HG03442 (cell line): ENCODE data around the gene TRPM8.
"Not testable (repeated sequence)": the region's sequence is repeated elsewhere in the genome, so short reads cannot be mapped to it uniquely, and the experiment has no call there.

Experiments used
- ATAC-seq: cut with Tn5 transposase; IDR thresholded peaks from one replicate; pipeline ENCODE4 v1.9.1; 2021; ENCODE audit warnings: mild to moderate bottlenecking, moderate library complexity; ENCODE audit not compliant: unreplicated experiment

The TRPM8 gene

DNA sequence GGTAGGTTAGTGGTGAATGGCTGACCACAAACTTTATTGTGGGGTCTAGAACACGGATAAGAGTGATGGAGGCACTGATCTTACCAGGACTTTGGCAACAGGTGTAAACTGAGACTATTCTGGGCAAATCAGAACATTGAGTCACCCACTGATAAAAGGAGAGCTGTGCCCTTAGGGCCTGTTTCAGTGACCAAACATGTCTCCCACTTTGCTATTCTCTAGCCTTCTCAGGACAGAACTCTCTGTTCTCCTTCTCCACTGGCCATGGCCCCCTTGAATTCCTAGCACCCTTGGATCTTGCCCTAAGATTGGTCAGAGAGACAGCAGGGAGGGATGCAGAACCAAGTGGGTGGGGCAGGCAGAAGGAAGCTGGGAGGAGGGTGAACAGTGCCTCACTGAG, 18.3 kb downstream of the TRPM8 start:
- ATAC-seq = no peak

DNA sequence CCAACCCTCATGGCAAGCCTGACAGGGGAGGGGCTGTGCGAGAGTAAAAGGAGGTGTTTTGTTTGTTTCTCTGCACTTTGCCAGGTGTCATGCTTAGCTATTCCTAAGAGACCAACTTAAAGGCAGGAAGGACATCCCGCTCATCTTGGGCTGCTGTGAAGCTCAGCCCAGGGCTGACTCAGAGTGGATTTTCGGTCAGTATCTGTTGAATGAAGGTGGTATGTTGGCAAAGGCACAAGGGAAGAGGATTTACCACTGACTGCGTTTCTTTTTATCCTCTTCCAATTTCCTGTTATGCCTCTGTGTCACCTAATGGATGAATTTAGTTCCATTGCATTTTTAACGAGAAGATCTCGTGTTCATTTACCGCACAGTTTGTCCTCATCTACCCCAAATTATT, 18.9 kb downstream of the TRPM8 start:
- no peak for ATAC-seq

DNA sequence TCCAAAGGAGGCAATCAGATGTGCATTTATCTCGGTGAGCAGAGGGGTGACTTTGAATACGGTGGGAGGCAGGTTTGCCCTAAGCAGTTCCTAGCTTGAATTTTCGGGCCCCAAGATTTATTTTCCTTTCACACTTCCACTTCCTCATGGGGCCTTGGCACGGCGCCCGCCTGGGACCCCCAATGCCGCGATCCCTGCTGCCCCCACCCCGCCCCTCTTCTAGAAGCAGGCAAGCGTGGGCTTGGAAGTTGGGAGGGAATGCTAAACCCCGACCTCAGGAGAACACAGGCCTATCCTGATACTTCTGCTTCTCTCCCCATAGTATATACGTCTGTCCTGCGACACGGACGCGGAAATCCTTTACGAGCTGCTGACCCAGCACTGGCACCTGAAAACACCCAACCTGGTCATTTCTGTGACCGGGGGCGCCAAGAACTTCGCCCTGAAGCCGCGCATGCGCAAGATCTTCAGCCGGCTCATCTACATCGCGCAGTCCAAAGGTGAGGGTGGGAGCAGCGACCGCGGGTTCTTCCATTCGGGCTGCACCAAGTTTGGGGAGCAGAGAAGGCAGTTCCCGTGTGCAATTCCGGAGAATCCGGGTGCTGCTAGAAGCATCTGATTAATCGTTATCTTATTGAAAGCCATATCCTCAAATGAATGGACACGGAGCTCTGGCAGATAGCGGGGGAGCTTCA, 21.6 kb downstream of the TRPM8 start:
- ATAC-seq = no peak

DNA sequence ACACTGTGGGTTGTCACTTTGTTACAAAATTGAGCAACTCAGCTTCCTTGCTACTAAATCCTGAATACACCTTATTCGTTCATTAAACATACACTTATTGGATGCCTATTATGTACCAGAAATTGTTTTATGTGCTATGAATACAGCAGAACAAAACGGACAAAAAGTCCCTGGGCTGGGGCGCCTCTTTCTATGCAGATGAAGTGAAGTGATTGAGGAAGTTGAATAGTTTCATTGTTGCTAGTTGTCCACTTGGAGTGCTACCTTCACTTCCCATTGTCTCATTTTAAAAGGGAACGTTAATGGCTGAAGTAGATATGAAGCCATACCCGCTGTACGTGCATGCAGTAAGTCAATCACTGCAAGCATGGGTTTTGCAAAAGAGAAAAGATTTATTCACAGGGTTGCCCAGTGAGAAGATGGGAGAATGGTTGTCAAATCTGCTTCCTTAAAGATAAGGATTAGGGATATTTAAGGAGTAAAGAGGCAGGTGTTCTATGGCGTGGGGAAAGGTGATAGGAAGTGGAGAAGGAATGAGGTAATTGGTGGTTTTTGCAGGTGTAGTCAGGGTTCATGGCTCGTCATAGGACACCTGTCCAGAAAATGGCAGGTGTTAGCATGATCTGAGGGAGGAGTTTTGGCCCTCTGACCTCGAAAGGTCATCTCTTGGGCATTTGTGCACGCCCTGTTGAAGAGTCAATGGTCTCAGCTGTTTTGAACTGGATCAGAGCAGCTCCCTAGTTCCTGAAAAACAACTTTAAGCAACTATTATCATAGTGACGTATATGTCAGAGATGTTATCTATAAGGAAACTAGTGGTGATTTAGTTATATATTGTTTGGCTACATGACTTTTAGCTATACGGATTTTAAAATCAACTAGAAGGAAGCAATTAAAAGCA, 23.5 kb downstream of the TRPM8 start:
- ATAC-seq = no peak

DNA sequence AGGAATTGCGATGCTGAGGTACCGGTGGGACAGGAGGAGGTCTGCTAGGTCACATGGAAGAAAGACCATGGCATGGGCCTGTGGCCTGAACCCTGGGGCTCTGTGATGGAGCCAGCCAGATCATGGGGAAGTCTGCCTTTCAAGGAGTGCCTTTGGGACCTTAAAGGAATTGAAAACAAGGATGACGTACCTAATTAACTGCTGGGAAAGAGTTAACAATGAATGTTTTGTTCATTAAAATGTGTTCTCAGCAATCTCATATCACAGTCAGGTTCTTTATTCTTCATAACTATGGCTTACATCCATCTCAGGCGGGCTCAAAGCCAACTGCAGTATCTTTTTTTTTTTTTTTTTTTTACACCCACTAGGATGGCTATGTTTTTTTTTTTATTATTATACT, 25.6 kb downstream of the TRPM8 start:
- ATAC-seq = no peak

DNA sequence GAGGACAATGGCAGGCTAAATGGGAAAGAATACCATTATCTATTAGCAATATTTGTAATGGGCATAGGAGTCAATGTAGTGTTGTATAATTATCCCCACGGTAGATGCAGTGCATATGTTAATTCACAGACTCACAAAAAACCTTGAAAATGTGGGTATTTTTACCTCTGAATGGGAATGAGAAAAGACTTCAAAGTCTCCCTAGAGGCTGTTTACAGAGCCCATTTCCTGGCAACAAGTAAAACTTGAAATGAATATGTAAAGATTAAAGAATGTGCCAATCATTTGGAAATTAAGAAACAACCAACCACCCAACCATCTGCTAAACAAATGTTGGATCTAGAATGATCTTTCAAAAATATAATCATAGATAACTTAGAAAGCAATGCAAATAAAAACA, 27.1 kb downstream of the TRPM8 start:
- no peak for ATAC-seq

DNA sequence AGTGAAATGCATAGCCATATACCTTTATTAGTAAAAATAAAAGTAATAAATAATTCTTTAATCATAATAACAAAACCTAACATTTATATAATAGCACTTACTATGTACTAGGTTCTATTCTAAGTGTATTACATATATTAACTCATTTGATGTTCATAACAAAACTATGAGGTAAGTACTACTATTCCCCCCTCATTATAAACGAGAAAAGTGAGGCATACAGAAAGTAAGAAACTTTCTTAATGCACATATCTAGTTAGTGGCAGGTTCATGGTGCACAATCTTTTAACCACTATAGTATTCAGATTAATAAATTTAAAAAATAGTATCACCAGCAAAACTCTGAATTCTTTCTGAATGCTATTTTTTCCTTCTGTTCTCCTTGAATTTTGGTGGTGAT, 27.5 kb downstream of the TRPM8 start:
- ATAC-seq = no peak

DNA sequence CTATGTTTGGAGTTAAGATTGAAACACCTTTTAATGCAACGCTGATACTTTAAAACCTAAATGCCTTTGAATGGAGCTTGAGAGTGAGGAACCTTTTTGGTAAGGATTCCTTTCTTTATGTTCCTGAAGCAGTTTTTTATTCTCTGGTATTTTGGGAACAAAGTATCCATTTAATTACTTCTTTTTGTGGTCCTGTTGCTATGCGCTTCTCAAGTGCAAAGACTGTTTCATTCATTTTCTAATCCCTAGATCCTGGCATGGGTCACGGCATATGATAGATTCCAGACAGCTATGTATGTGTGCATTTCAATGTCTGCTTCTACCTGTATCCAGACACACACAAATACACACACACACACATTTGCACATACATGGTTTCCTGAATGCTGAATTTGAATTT, 28.0 kb downstream of the TRPM8 start:
- ATAC-seq = no peak

DNA sequence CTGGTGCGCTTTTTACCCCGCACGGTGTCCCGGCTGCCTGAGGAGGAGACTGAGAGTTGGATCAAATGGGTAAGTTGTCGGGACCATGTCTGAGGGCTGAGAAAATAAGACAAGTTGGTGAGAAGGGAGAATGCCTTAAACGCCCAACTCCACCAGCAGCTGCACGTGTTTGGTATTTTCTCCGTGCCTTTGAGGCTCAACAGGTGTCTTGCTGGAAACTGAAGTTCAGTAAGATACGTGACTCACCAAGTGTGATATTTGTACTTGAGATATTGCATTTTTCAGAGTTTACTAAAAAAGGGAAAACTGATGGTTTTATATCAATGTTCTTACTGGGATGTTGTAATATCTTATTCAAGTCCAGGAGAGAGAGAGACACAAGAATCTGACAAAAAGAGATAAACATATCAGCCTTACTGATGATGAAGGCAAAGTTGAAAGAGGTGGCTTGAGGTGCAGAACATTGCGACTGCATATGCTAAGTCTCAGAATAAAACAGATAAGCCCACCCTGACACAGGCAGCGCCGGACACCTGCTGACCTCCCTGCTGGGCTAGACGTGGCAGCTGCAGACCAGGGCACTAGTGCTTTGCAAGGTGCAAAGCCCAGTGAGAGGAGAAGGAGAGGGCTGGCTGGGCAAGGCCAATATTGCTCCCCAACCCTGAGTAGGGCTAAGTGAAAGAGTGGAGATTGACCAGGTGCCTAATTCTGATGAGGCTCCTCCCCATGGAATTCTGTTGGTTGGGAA, 33.1 kb downstream of the TRPM8 start:
- ATAC-seq = no peak

DNA sequence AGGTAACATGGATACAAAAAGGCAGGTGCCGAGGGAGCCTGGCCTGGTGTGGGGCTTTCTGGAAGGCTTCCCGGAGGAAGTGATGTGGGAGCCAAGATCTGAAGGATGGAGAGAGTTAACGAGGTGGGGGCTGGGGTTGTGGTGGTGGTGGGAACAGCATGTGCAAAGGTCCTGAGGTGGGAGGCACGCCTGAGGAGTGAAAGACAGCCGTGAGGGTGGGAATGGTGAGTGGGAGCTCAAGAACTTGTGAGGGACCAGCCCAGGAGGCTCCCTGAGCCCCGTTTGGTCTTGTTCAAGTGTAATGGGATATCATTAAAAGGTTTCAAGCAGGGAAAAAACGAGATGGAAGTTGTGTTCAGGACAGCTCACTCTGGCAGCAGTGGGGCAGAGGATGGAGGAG, 35.2 kb downstream of the TRPM8 start:
- no peak for ATAC-seq

DNA sequence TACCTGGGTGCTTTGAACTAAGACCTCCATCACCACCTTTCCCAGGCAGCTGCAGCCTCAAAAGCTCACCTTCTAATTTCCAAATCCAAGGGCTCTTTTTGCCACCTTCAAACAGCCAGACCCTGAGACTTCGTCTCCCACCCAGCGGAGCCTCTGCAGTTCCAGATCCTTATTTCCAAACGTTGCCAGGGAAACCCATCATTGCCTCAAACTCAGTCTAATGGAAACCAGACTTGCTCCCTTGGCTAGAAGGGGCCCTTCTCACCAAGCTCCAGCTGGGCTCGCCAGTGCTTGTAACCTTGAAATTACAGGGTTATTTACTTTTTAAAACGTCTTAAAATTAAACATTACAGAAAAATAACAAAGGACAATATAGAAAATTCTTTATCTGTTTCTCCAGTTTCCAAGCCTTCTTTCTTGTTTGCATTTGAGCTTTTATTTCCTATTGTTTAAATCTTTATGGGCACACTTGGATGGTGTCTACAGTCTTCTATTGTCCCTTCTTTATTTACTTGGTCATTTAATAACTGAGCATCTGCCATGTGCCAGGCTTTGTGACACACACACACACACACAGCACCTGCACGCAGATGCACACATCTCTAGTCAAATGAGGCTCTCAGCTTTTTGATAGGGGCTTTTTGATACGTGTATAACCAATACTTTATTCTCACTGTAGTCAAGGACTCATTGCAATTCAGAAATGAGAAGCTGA, 36.1 kb downstream of the TRPM8 start:
- ATAC-seq = no peak

DNA sequence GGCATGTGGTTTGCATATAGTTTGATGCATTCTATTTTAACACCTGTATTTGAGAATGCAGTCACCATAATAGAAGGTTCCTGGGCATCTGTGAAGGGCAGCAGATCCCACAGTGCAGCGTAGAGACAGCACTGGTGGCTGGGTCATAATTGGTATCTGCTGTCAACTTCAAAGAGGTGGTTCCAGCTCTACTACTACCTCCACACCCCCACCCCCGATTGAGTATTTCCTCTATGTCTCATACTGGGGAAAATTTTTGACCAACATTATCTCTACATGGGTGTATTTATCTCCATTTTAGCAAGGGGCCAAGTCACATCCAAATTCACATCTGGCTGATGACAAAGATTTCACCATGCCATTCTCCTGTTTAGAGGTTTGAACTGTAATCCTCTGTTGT, 43.0 kb downstream of the TRPM8 start:
- ATAC-seq = no peak

DNA sequence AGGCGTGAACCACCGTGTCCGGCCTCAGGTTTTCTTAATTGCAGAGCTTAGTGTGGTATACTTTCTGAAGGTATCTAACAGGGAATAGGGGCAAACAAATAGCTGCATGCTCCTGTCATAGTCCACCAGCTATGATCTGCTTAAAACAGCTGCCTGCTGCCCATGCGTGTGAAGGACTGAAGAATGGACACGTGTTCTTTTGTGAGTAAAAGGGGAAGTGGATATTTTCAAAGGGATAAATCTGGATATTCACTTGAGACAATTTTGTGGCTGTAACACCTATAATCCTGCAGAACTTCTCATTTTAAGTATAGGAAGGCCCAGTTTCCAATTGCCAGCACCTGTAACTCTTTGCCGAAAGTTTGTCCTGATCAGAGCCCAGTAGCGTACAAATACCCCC, 44.7 kb downstream of the TRPM8 start:
- ATAC-seq = no peak

DNA sequence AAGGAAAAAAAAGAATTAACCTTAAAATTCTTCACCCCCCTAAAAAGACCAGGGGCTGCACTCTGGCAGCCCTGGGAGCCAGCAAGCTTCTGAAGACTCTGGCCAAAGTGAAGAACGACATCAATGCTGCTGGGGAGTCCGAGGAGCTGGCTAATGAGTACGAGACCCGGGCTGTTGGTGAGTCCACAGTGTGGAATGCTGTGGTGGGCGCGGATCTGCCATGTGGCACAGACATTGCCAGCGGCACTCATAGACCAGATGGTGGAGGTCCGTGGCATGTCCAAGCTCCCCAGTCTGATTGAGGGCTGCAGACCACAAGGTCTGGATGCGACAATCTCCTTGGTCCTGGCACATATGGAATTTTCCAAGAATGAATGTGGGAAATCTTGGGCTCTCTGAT, 47.4 kb downstream of the TRPM8 start:
- ATAC-seq = no peak

DNA sequence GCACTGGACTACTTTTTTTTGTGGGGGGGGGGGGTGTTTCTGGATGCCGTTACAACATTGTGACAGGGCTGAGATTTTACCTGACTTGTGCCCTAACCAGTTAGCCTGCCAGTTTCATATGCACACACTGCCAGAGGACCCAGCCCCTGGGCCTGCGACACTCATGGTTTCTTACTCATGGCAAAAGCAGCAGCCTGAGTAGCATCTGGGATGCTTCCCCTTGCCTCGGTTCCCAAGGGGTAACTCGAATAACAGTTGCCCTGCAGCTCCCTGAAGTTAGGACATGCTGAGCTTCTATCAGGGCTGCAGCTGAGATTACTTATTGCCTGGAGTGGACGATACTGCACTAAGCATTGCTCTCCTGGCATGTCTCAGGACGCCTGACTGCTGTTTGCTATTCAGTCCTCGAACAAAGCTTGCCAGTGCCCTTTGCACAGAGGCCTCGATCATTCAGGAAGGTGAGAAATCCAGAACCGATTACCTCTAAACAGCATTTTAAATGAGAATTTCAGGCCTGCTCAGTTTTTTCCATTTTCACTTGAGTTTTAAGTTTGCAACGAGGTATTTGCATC, 47.9 kb downstream of the TRPM8 start:
- no peak for ATAC-seq

DNA sequence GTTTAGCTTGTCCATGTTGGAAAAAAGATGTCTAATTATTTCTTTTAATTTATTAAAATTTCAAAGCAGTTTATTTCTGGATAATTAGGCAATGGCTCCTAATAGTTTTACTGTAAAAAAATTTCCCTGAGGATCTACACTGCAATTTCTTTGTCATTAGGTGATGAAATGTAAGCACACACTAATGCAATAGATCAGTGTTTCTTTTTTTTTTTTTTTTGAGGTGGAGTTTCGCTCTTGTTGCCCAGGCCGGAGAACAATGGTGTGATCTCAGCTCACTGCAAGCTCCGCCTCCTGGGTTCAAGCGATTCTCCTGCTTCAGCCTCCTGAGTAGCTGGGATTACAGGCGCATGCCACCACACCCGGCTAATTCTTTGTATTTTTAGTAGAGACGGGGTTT, 48.5 kb downstream of the TRPM8 start:
- ATAC-seq = not testable (repeated sequence)

DNA sequence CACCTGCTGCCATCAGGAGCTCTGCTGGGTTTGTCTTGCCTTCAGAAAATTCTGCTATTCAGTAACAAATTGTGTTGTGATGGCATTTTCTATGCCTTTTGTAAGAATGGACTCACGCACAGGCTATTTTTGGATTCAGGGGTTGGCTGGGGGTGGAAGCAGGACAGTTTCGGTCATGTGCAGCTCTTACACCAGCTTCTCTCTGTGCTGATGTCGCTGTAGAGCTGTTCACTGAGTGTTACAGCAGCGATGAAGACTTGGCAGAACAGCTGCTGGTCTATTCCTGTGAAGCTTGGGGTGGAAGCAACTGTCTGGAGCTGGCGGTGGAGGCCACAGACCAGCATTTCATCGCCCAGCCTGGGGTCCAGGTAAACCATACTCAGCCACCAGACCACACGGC, 49.2 kb downstream of the TRPM8 start:
- ATAC-seq = no peak

DNA sequence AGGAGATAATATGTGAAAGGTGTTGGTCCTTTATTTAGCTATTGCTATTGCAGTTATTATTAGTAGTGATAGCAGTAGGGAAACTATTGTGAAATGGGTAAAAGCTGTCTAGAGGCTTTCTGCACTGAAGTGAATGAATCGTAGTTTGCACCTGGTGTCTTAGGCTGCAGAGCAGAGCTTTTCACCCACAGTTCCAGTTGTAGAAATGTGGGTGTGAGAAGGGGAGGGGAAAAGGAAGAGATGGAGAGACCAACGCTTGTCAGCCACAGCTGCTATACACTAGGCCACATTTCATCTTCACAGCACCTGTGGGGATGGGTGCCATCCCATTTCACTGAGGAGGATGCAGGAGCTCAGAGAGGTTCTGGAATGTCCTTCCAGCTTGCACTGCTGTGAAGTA, 50.0 kb downstream of the TRPM8 start:
- ATAC-seq = no peak

DNA sequence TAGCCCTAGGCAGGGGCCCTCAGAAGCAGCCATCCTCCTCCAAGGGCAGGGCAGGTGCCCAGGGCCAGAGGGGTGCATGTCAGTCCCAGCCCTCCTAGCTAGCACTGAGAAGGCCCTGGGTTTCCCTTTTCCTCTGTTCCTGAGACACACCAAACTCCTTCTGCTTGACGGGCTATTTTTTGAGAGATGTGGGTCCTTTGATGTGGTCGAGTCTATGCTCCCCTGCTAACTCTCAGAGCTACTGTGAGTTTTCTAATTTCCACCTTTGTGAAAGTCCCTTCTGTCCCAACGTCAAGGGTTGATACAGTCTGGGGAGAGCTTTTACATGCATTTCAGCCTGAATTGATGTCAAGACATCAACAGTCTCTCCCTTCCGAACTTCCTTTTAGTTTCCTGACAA, 51.4 kb downstream of the TRPM8 start:
- ATAC-seq = no peak

DNA sequence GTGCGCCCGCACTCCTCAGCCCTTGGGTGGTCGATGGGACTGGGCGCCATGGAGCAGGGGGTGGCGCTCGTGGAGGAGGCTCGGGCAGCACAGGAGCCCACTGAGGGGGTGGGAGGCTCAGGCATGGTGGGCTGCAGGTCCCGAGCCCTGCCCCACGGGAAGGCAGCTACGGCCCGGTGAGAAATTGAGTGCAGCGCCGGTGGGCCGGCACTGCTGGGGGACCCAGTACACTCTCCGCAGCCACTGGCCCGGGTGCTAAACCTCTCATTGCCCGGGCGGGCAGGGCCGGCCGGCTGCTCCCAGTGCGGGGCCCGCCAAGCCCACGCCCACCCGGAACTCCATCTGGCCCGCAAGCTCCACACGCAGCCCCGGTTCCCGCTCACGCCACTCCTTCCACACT, 55.3 kb downstream of the TRPM8 start:
- not testable (repeated sequence) for ATAC-seq
